ENCODE measurements around the gene UVSSA. TPM values are rescaled to one million over a fixed set of nuclear protein-coding genes. Genes with fewer than 3 reads are reported as not detected.
A peak's percentile ranks its signal among the peaks of the same experiment; 100 is the strongest.

Gene UVSSA
- total RNA-seq, 3 donors from 2014 or later (not counting 1 experiment from before 2014, with no cell fraction given): 48.0 to 59.4 (median 56.4) TPM

DNA sequence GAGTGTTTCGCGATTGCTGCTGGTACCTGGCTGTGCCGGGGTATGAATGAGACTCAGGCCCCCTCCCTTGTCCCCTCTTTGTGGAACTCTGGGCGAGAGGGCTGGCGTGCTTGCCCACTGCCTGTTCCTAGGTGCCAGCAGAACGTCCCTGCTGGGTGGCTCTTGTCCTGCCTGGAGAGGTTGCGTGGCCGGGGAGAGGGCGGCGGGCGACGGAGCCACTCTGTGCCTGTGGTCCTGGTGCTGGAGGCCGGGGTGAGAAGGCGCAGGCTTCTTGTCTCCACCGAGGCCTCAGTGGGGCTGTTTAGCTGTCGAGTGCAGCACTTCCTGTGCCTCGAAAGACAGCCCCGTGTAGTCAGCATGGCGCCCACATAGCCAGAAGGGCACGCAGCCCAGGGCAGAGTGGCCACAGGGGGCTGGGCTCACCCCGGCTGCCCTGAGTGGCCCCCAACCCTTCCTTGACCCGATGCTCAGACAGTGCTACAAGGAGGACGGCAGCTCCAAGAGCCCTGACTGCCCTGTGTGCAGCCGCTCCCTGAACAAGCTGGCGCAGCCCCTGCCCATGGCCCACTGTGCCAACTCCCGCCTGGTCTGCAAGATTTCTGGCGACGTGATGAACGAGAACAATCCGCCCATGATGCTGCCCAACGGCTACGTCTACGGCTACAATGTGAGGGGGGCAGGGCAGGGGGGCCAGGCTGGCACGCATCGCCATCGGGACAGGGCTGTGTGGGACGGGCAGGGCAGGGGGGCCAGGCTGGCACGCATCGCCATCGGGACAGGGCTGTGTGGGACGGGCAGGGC lies 8.9 kb upstream of the UVSSA start:
- peaks cover 5% of the 10 kb centered on the region for H3K4me1 ChIP-seq (ENCODE audit: control insufficient read depth, insufficient read depth, low read length)
- no peaks in the 10 kb centered on the region for H3K27me3 ChIP-seq (ENCODE audit: control insufficient read depth, insufficient read depth, low read length)
- DNase-seq (no peak), ATAC-seq (no peak)
- no peak overlapping the region for H3K4me3 ChIP-seq (ENCODE audit: low read length)
- TF ChIP-seq, protein P1, sequence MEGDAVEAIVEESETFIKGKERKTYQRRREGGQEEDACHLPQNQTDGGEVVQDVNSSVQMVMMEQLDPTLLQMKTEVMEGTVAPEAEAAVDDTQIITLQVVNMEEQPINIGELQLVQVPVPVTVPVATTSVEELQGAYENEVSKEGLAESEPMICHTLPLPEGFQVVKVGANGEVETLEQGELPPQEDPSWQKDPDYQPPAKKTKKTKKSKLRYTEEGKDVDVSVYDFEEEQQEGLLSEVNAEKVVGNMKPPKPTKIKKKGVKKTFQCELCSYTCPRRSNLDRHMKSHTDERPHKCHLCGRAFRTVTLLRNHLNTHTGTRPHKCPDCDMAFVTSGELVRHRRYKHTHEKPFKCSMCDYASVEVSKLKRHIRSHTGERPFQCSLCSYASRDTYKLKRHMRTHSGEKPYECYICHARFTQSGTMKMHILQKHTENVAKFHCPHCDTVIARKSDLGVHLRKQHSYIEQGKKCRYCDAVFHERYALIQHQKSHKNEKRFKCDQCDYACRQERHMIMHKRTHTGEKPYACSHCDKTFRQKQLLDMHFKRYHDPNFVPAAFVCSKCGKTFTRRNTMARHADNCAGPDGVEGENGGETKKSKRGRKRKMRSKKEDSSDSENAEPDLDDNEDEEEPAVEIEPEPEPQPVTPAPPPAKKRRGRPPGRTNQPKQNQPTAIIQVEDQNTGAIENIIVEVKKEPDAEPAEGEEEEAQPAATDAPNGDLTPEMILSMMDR (IDR thresholded peaks at IDR 0.05): no peak
- H3K27ac ChIP-seq (ENCODE audit: low read length): no peak overlapping the region
- Mint-ChIP-seq H3K36me3 (peaks cover 13% of the 10 kb centered on the region), H3K4me3 (no peak overlapping the region), H3K4me1 (peaks cover 16 to 17% of the 10 kb centered on the region in 2 donors), H3K9me3 (peaks cover 0 to 2% of the 10 kb centered on the region in 2 donors), H3K27me3 (ENCODE audit: low read depth in 2 of 2) (no peaks in the 10 kb centered on the region), H3K27ac (peak overlapping the region in 1 of 2 donors; percentile 72)
- H3K9me3 ChIP-seq (ENCODE audit: control insufficient read depth, insufficient read depth, low read length): no peaks in the 10 kb centered on the region
- H3K36me3 ChIP-seq (ENCODE audit: control insufficient read depth, insufficient read depth, low read length): peaks cover 55% of the 10 kb centered on the region
- 96% methylated on average over 41 of the region's 41 CpGs for WGBS (ENCODE audit: insufficient coverage)
- intact Hi-C loops (cut with micrococcal nuclease): no loop called here

DNA sequence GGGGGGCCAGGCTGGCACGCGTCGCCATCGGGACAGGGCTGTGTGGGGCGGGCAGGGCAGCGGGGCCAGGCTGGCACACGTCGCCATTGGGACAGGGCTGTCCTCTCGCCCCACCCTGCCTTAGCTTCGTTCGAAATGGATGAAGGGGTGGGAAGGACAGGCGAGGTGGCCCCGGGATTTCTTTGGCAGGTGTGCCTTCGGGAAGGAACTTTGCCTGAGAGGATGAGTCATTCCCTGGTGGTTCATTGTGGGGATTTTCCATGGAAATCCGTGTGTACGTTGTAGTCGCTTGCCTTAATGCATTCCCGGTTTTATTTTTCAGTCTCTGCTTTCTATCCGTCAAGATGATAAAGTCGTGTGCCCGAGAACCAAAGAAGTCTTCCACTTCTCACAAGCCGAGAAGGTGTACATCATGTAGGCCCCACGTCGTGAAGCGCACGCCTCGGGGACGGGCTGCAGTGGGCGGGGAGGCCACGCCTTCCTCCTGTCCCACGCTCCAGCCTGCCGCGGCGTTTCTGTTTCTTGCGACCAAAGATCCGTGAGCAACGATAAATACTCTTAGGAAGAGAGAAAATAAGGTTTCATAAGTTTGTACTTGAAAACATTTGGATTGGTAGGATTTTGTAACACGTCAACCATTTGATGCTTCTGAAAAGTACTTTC lies 8.1 kb upstream of the UVSSA start:
- H3K4me3 Mint-ChIP-seq: peak overlapping the region; percentile 4
- Histone ChIP-seq H3K27ac (ENCODE audit: low read length) (no peak overlapping the region), H3K27me3 (ENCODE audit: control insufficient read depth, insufficient read depth, low read length) (no peaks in the 10 kb centered on the region), H3K36me3 (ENCODE audit: control insufficient read depth, insufficient read depth, low read length) (peaks cover 53% of the 10 kb centered on the region), H3K9me3 (ENCODE audit: control insufficient read depth, insufficient read depth, low read length) (no peaks in the 10 kb centered on the region), H3K4me1 (ENCODE audit: control insufficient read depth, insufficient read depth, low read length) (peaks cover 5% of the 10 kb centered on the region), H3K4me3 (ENCODE audit: low read length) (no peak overlapping the region)
- no peaks in the 10 kb centered on the region for H3K27me3 Mint-ChIP-seq (ENCODE audit: low read depth in 2 of 2)
- ATAC-seq: no peak
- intact Hi-C loops (cut with micrococcal nuclease): no loop called here
- TF ChIP-seq, protein P1 (IDR thresholded peaks at IDR 0.05): no peak
- 98% methylated on average over 38 of the region's 38 CpGs for WGBS (ENCODE audit: insufficient coverage)
- H3K27ac Mint-ChIP-seq: no peak overlapping the region
- DNase-seq: no peak
- peaks cover 16 to 17% of the 10 kb centered on the region in 2 donors for H3K4me1 Mint-ChIP-seq
- peaks cover 13% of the 10 kb centered on the region for H3K36me3 Mint-ChIP-seq
- H3K9me3 Mint-ChIP-seq: peaks cover 0 to 2% of the 10 kb centered on the region in 2 donors

DNA sequence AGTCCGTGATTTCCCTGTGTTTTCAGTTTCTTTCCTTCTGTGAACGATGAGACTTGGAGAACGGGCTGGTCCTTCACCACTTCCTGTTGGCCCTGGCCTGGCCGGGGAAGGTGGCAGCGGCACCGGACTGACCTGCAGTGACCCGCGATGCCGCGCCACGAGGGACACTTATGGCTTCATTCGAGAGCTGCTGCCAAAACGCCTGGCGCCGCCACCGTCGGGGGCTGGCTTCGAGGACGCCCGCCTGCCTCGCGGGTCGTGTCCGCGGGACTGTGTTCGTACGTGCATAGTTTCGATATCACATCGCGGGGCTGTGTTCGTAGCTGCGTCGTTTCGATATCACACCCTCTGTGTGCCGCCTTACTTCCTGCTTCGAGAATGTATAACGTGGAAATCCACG lies 7.5 kb upstream of the UVSSA start:
- Histone ChIP-seq H3K36me3 (ENCODE audit: control insufficient read depth, insufficient read depth, low read length) (peaks cover 49% of the 10 kb centered on the region), H3K4me3 (ENCODE audit: low read length) (no peak overlapping the region), H3K9me3 (ENCODE audit: control insufficient read depth, insufficient read depth, low read length) (no peaks in the 10 kb centered on the region), H3K27ac (ENCODE audit: low read length) (no peak overlapping the region), H3K4me1 (ENCODE audit: control insufficient read depth, insufficient read depth, low read length) (peaks cover 2% of the 10 kb centered on the region), H3K27me3 (ENCODE audit: control insufficient read depth, insufficient read depth, low read length) (no peaks in the 10 kb centered on the region)
- intact Hi-C loops (cut with micrococcal nuclease): no loop called here
- H3K9me3 Mint-ChIP-seq: peaks cover 0 to 2% of the 10 kb centered on the region in 2 donors
- H3K4me3 Mint-ChIP-seq: no peak overlapping the region
- DNase-seq (no peak), ATAC-seq (no peak)
- peaks cover 15% of the 10 kb centered on the region in 2 donors for H3K4me1 Mint-ChIP-seq
- 97% methylated on average over 38 of the region's 38 CpGs for WGBS (ENCODE audit: insufficient coverage)
- H3K27me3 Mint-ChIP-seq (ENCODE audit: low read depth in 2 of 2): no peaks in the 10 kb centered on the region
- no peak overlapping the region for H3K27ac Mint-ChIP-seq
- peaks cover 13% of the 10 kb centered on the region for H3K36me3 Mint-ChIP-seq
- TF ChIP-seq, protein P1 (IDR thresholded peaks at IDR 0.05): no peak
